ENCODE data around the gene SP3. TPM values are rescaled to one million over a fixed set of nuclear protein-coding genes. Genes with fewer than 3 reads are reported as not detected.

The SP3 gene
- total RNA-seq, 4 donors from 2014 or later: 69.3 to 175 (median 82.9) TPM

DNA sequence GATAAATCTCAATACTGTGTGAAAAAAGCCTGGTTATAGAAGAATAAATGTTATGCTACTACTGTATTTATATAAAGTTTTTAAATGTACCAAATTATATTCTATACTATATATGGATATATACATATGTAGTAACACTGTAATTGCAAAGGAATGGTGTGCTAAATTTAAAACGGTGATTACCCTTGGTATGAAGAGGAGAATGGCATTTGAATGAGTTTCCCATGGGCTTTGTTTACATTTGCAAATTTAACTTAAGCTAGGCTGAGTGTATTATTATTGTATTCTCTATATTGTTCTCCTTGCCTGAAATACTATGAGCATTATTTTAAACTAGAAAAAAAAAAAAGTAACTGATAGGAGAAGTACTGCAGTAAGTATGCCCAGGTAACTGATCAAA, 4.7 kb upstream of the SP3 start:
- DNase-seq (ENCODE audit: low spot score) (no peak), ATAC-seq (ENCODE audit: low FRiP score) (no peak)
- TF ChIP-seq, protein P1, sequence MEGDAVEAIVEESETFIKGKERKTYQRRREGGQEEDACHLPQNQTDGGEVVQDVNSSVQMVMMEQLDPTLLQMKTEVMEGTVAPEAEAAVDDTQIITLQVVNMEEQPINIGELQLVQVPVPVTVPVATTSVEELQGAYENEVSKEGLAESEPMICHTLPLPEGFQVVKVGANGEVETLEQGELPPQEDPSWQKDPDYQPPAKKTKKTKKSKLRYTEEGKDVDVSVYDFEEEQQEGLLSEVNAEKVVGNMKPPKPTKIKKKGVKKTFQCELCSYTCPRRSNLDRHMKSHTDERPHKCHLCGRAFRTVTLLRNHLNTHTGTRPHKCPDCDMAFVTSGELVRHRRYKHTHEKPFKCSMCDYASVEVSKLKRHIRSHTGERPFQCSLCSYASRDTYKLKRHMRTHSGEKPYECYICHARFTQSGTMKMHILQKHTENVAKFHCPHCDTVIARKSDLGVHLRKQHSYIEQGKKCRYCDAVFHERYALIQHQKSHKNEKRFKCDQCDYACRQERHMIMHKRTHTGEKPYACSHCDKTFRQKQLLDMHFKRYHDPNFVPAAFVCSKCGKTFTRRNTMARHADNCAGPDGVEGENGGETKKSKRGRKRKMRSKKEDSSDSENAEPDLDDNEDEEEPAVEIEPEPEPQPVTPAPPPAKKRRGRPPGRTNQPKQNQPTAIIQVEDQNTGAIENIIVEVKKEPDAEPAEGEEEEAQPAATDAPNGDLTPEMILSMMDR (IDR thresholded peaks at IDR 0.05): no peak

DNA sequence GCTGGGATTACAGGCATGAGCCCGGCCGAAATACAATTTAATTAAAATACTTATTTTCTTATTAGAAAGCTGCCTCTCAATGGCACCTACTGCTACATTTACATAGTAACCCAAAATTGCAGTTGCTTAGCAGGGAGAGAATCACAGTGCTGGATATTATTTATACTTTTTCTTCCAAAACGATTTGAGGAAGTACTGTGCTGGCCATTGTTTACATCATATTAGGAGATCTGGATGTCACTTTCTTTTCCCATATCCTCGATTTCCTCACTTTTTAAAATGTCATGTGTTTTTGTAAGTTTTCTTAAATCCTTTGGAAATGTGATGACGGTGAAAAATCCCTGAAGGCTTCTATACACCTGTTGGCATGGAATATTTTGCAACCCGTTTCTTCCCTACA, 3.4 kb upstream of the SP3 start:
- ATAC-seq (ENCODE audit: low FRiP score): no peak
- no peak for DNase-seq (ENCODE audit: low spot score)
- TF ChIP-seq, protein P1 (IDR thresholded peaks at IDR 0.05): no peak

DNA sequence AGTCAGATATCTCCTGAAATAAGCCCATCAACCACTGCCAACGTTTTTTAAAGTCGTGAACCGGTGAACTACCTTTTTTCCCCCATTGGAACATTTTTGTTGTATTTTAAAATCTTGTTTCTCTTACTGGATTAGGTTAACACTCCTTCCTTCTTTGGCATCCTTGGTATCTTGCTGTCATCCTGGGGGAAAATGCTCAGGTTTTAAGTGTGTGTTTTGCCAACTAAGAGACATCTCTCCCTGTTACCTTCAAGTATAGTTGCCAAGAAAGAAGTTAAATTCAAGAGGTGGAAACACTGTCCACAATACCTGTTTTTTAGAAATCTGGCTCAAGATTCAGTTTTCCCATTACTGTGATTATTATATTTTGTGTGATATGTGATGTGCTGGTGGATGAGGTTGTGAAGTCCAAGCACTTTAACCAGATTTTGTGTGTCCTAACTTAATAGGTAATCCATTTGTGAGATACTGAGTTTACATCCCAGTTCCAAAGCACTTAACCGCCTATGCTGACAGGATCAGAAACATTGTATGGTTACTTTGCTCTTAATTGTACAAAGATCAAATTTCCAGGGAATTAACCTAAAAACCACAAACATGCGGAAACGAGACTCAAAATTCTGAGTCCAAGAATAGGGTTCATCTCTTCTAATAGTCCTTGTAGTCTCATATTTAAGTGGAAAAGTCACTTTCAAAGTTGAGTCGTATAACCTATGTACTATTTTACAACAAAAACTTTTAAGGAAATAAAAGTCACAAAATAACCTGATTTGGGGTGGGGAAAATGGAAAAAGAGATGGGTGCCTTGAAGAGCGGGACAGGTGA, 1.3 kb upstream of the SP3 start:
- TF ChIP-seq, protein P1 (IDR thresholded peaks at IDR 0.05): no peak
- ATAC-seq (ENCODE audit: low FRiP score): no peak
- no peak for DNase-seq (ENCODE audit: low spot score)

DNA sequence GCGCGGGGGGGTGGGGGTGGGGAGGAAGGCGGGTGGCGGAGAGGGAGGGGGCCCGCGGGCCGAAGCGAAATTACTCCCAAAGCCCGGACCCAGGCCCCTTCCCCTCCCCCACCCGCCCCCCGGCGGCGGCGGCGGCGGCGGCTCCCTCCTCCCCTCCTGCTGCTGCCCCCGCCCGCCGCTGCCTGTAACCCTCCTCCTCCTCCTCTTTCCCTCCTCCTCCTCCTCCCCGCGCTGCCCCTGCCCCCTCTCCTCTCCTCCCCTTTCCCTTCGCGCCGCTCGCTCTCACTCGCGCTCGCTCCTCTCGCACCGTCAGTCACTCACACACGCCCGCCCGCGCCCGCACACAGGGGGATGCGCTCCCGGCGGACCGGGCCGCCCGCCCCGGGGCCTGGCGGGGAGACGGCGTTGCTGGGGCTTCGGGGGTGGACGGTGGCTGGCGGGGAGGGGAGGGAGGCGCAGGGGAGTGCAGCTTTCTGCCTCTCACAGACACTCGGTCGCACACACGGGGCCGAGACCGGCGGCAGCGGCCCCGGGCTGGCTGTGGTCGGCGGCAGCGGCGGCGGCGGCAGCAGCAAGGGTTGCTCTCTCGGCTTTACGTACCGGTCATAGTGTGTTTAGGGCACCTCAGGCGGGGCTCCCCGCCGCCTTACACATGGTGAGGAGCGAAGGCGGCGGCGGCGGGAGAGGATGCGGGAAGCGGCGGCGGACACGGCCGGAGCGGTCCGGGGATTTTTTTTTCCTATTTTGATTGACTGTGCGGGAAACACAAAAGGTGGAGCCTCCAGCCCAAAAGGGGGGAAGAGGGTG, 405 bp downstream of the SP3 start:
- TF ChIP-seq, protein P1 (IDR thresholded peaks at IDR 0.05): no peak
- ATAC-seq (ENCODE audit: low FRiP score) (peak; percentile 55), DNase-seq (ENCODE audit: low spot score) (peak; percentile 48)

DNA sequence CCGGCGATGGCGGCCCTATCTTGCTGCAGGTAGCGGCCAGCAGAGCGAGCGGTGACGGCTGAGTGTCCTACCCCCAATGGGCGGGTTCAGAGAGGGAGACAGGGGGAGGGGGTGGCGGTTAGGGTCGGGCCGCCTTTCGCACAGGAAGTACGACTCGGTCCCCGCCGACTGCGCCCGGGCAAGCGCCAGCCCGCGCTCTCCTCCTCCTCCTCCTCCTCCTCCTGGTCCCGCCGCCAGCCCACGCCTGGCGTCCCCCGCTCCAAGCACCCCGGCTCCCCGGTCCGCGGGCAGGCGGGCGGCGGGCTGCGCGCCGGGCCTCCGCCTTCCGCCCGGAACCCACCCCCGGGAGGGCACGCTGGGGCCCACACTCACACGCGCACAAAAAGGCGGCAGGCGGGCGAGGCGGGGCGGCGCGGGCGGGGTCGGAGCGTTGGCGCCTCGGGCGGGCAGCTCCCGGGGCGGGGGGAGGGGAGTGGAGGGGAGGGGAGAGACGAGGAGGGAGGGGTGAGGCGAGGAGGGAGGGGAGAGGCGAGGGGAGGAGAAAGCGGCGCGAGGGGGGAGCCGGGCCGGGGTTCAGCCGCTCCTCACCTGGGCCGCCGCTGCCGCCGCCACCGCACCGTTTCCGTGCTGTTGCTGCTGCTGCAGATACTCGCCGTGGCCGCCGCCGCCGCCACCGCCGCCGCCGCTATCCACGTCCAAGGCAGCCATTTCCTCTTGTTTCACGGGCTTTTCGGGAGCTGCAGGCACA, 1.2 kb downstream of the SP3 start:
- TF ChIP-seq, protein P1 (IDR thresholded peaks at IDR 0.05): no peak
- peak; percentile 58 for ATAC-seq (ENCODE audit: low FRiP score)
- peak; percentile 61 for DNase-seq (ENCODE audit: low spot score)

DNA sequence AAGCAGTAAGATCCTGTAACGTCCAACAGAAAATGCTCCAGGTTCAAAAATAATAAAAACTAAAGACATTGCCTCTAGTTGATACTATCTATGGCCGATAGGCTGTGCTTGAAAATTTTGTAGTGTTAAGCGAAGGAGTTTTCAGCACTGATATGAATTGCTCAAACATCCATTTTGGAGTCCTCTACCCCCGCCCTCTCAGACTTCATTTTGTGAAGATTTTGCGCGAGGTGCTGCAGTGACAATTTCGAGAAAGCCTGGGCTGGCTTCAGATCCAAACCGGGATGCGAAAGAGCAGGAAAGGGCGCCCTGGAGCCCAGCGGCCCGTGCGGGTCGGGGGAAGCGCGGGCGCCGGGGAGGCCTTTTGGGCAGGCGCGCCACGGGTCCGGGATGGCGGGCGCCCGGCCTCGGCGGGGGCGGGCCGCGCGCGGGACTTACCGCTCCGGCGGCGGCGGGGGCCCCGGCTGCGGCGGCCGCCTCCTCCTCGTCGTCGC, 1.8 kb downstream of the SP3 start:
- no peak for DNase-seq (ENCODE audit: low spot score)
- TF ChIP-seq, protein P1 (IDR thresholded peaks at IDR 0.05): no peak

More for the DNA sequence above, 1.8 kb downstream of the SP3 start:
- ATAC-seq (ENCODE audit: low FRiP score): peak; percentile 20
